Renal pelvis (tissue), 4 donors: ENCODE data around the gene FAM163A. TPM values are rescaled to one million over a fixed set of nuclear protein-coding genes. Genes with fewer than 3 reads are reported as not detected.

Experiments
- DNase-seq: peaks from one replicate; pipeline ENCODE4 v3.0.0-alpha.2; 2013
- polyA plus RNA-seq, 3 donors: library from polyadenylated mRNA; unstranded; fragments of 120-200 nt; gene quantifications; one replicate each; pipeline ENCODE4 v1.2.1, GENCODE V29; 2013; ENCODE audit not compliant: insufficient read length in 3 of 3

FAM163A gene
- polyA plus RNA-seq, 3 donors = 0.76 to 1.1 (median 0.99) TPM

- no peak for DNase-seq
Observed at GRCh38 chr1:179748772-179749171, 5.7 kb downstream of the FAM163A start.

GRCh38 chr1:179750630-179751029 lies 7.5 kb downstream of the FAM163A start:
- DNase-seq = no peak

- no peak for DNase-seq
Observed at GRCh38 chr1:179753061-179753460, 10.0 kb downstream of the FAM163A start.

GRCh38 chr1:179754041-179754624 lies 11.0 kb downstream of the FAM163A start:
- no peak for DNase-seq

GRCh38 chr1:179757933-179758332 lies 14.8 kb downstream of the FAM163A start:
- no peak for DNase-seq

GRCh38 chr1:179760521-179760920 lies 17.4 kb downstream of the FAM163A start:
- no peak for DNase-seq

GRCh38 chr1:179761296-179761695 lies 18.2 kb downstream of the FAM163A start:
- peak; percentile 68 for DNase-seq

GRCh38 chr1:179761846-179762640 lies 19.0 kb downstream of the FAM163A start:
- no peak for DNase-seq

- no peak for DNase-seq
Observed at GRCh38 chr1:179767177-179767581, 24.1 kb downstream of the FAM163A start.

GRCh38 chr1:179767996-179768395 lies 24.9 kb downstream of the FAM163A start:
- DNase-seq = no peak

- no peak for DNase-seq
Observed at GRCh38 chr1:179770887-179771502, 27.9 kb downstream of the FAM163A start.

GRCh38 chr1:179773264-179773663 lies 30.2 kb downstream of the FAM163A start:
- DNase-seq = no peak

- no peak for DNase-seq
Observed at GRCh38 chr1:179774000-179774399, 30.9 kb downstream of the FAM163A start.

- DNase-seq = no peak
Observed at GRCh38 chr1:179774566-179774965, 31.5 kb downstream of the FAM163A start.

GRCh38 chr1:179775009-179775408 lies 31.9 kb downstream of the FAM163A start:
- DNase-seq = no peak

- no peak for DNase-seq
Observed at GRCh38 chr1:179776831-179777230, 33.7 kb downstream of the FAM163A start.

GRCh38 chr1:179777731-179778130 lies 34.6 kb downstream of the FAM163A start:
- DNase-seq = no peak

GRCh38 chr1:179779645-179780272 lies 36.7 kb downstream of the FAM163A start:
- DNase-seq = no peak

- no peak for DNase-seq
Observed at GRCh38 chr1:179781962-179782361, 38.9 kb downstream of the FAM163A start.

- DNase-seq = peak; percentile 91
Observed at GRCh38 chr1:179785031-179785431, 41.9 kb downstream of the FAM163A start.

- no peak for DNase-seq
Observed at GRCh38 chr1:179785728-179786127, 42.6 kb downstream of the FAM163A start.

GRCh38 chr1:179786815-179787685 lies 44.0 kb downstream of the FAM163A start:
- no peak for DNase-seq
